ENCODE results near the gene DUSP5. TPM values are rescaled to one million over a fixed set of nuclear protein-coding genes. Genes with fewer than 3 reads are reported as not detected.

The DUSP5 gene
- total RNA-seq, 4 donors from 2014 or later: 6.2 to 16.0 (median 6.6) TPM

GRCh38 chr10:110509560-110509959 lies 11.9 kb downstream of the DUSP5 start:
- Histone ChIP-seq H3K9me3 (no peaks in the 10 kb centered on the region), H3K27ac (no peak overlapping the region), H3K27me3 (no peaks in the 10 kb centered on the region), H3K4me3 (no peak overlapping the region), H3K36me3 (peaks cover 0 to 3% (median 0%) of the 10 kb centered on the region in 4 donors), H3K4me1 (peaks cover 2 to 11% (median 4%) of the 10 kb centered on the region in 4 donors)
- 100% methylated on average over 1 to 2 of the region's 2 CpGs for WGBS, 2 donors (ENCODE audit: low coverage in 1 of 2)
- intact Hi-C loops (cut with DNase I; ENCODE audit: low total_unique reads) (no loop called here), in situ Hi-C loops (cut with MboI; ENCODE audit: low pct_ligation_motif_present in 1 of 4, low pct_unique_long_range_greater_than_20kb in 1 of 4, low sequenced_read_pairs in 3 of 4) (loop anchor here in 1 of 4 donors (10.0 kb wide), 1 partner anchor 155 kb away; no protein-coding TSS in a partner anchor)
- TF ChIP-seq CTCF (IDR thresholded peaks at IDR 0.05): no peak
- no peak for TF ChIP-seq POLR2AphosphoS5 (IDR thresholded peaks at IDR 0.05)
- no peak for TF ChIP-seq POLR2A (IDR thresholded peaks at IDR 0.05)
- TF ChIP-seq EP300 (IDR thresholded peaks at IDR 0.05; ENCODE audit: low read depth): no peak
- DNase-seq: no peak

GRCh38 chr10:110510086-110510485 lies 12.4 kb downstream of the DUSP5 start:
- no peak for TF ChIP-seq CTCF (IDR thresholded peaks at IDR 0.05)
- TF ChIP-seq EP300 (IDR thresholded peaks at IDR 0.05; ENCODE audit: low read depth): no peak
- no peak for TF ChIP-seq POLR2AphosphoS5 (IDR thresholded peaks at IDR 0.05)
- no peak for TF ChIP-seq POLR2A (IDR thresholded peaks at IDR 0.05)
- Histone ChIP-seq H3K4me1 (peaks cover 0 to 6% (median 0%) of the 10 kb centered on the region in 4 donors), H3K4me3 (no peak overlapping the region), H3K36me3 (peaks cover 0 to 3% (median 0%) of the 10 kb centered on the region in 4 donors), H3K9me3 (no peaks in the 10 kb centered on the region), H3K27me3 (no peaks in the 10 kb centered on the region), H3K27ac (no peak overlapping the region)
- intact Hi-C loops (cut with DNase I; ENCODE audit: low total_unique reads) (no loop called here), in situ Hi-C loops (cut with MboI; ENCODE audit: low pct_ligation_motif_present in 1 of 4, low pct_unique_long_range_greater_than_20kb in 1 of 4, low sequenced_read_pairs in 3 of 4) (no loop called here)
- 95 to 100% methylated on average over 2 to 9 of the region's 9 CpGs for WGBS, 2 donors (ENCODE audit: low coverage in 1 of 2)
- DNase-seq: no peak

GRCh38 chr10:110510730-110511129 lies 13.0 kb downstream of the DUSP5 start:
- intact Hi-C loops (cut with DNase I; ENCODE audit: low total_unique reads): no loop called here
- Histone ChIP-seq H3K4me3 (no peak overlapping the region), H3K36me3 (peaks cover 0 to 3% (median 0%) of the 10 kb centered on the region in 4 donors), H3K4me1 (peaks cover 0 to 2% (median 0%) of the 10 kb centered on the region in 4 donors), H3K27me3 (no peaks in the 10 kb centered on the region), H3K9me3 (no peaks in the 10 kb centered on the region), H3K27ac (no peak overlapping the region)
- DNase-seq: no peak
- TF ChIP-seq POLR2A (IDR thresholded peaks at IDR 0.05): no peak
- TF ChIP-seq POLR2AphosphoS5 (IDR thresholded peaks at IDR 0.05): no peak
- in situ Hi-C loops (cut with MboI; ENCODE audit: low pct_ligation_motif_present in 1 of 4, low pct_unique_long_range_greater_than_20kb in 1 of 4, low sequenced_read_pairs in 3 of 4): no loop called here
- WGBS, 2 donors (ENCODE audit: low coverage in 1 of 2): 86 to 100% methylated on average over 2 to 3 of the region's 3 CpGs

GRCh38 chr10:110511734-110512449 lies 14.2 kb downstream of the DUSP5 start:
- TF ChIP-seq CTCF (IDR thresholded peaks at IDR 0.05): no peak
- TF ChIP-seq POLR2A (IDR thresholded peaks at IDR 0.05): no peak
- TF ChIP-seq POLR2AphosphoS5 (IDR thresholded peaks at IDR 0.05): no peak
- TF ChIP-seq EP300 (IDR thresholded peaks at IDR 0.05; ENCODE audit: low read depth): no peak
- Histone ChIP-seq H3K36me3 (peaks cover 0 to 3% (median 0%) of the 10 kb centered on the region in 4 donors), H3K27me3 (no peaks in the 10 kb centered on the region), H3K4me1 (no peaks in the 10 kb centered on the region), H3K9me3 (no peaks in the 10 kb centered on the region), H3K27ac (no peak overlapping the region), H3K4me3 (no peak overlapping the region)
- in situ Hi-C loops (cut with MboI; ENCODE audit: low pct_ligation_motif_present in 1 of 4, low pct_unique_long_range_greater_than_20kb in 1 of 4, low sequenced_read_pairs in 3 of 4) (no loop called here), intact Hi-C loops (cut with DNase I; ENCODE audit: low total_unique reads) (no loop called here)
- WGBS, 2 donors (ENCODE audit: low coverage in 1 of 2): 80% methylated on average over 6 of the region's 6 CpGs; no CpG with 5 or more reads in 1 of the 2 donors
- DNase-seq: no peak

Measured in transverse colon (tissue), 4 donors.